Stromal cell of bone marrow (primary cell): ENCODE data around the gene RACGAP1.
"Not testable (repeated sequence)": the region's sequence is repeated elsewhere in the genome, so short reads cannot be mapped to it uniquely, and the experiment has no call there.

Experiments used
- DNase-seq: peaks from one replicate; pipeline ENCODE4 v3.0.0-alpha.2; 2012; ENCODE audit warnings: low read depth

The RACGAP1 gene

GRCh38 chr12:50026691-50027090 is 1.4 kb upstream of the RACGAP1 start:
- no peak for DNase-seq

- DNase-seq, result no peak
Measured at GRCh38 chr12:50024805-50025186, 498 bp downstream of the RACGAP1 start.

GRCh38 chr12:50024227-50024626 is 1.1 kb downstream of the RACGAP1 start:
- no peak for DNase-seq

GRCh38 chr12:50022903-50023302 is 2.4 kb downstream of the RACGAP1 start:
- no peak for DNase-seq

GRCh38 chr12:50021031-50021430 is 4.3 kb downstream of the RACGAP1 start:
- DNase-seq, result no peak

GRCh38 chr12:50019524-50019923 is 5.8 kb downstream of the RACGAP1 start:
- no peak for DNase-seq

GRCh38 chr12:50018968-50019367 is 6.3 kb downstream of the RACGAP1 start:
- DNase-seq, result no peak

GRCh38 chr12:50018154-50018553 is 7.1 kb downstream of the RACGAP1 start:
- no peak for DNase-seq

GRCh38 chr12:50017641-50018040 is 7.7 kb downstream of the RACGAP1 start:
- peak; percentile 33 for DNase-seq

- DNase-seq, result peak; percentile 87
Measured at GRCh38 chr12:50016501-50017475, 8.5 kb downstream of the RACGAP1 start.

- no peak for DNase-seq
Measured at GRCh38 chr12:50014342-50014741, 11.0 kb downstream of the RACGAP1 start.

GRCh38 chr12:50013361-50014147 is 11.7 kb downstream of the RACGAP1 start:
- no peak for DNase-seq

- DNase-seq, result no peak
Measured at GRCh38 chr12:50006754-50007442, 18.4 kb downstream of the RACGAP1 start.

- DNase-seq, result no peak
Measured at GRCh38 chr12:50006280-50006679, 19.0 kb downstream of the RACGAP1 start.

- no peak for DNase-seq
Measured at GRCh38 chr12:50005175-50005574, 20.1 kb downstream of the RACGAP1 start.

GRCh38 chr12:50004696-50005095 is 20.6 kb downstream of the RACGAP1 start:
- DNase-seq, result no peak

- peak; percentile 48 for DNase-seq
Measured at GRCh38 chr12:50003595-50003994, 21.7 kb downstream of the RACGAP1 start.

GRCh38 chr12:49998453-49998852 is 26.8 kb downstream of the RACGAP1 start:
- DNase-seq, result no peak

GRCh38 chr12:49990273-49990672 is 35.0 kb downstream of the RACGAP1 start:
- peak; percentile 31 for DNase-seq

GRCh38 chr12:49989400-49989799 is 35.9 kb downstream of the RACGAP1 start:
- DNase-seq, result not testable (repeated sequence)

- DNase-seq, result no peak
Measured at GRCh38 chr12:49987625-49988303, 37.5 kb downstream of the RACGAP1 start.

- DNase-seq, result not testable (repeated sequence)
Measured at GRCh38 chr12:49986476-49986875, 38.8 kb downstream of the RACGAP1 start.
